ENCODE measurements around the gene GOLGA1. TPM values are rescaled to one million over a fixed set of nuclear protein-coding genes. Genes with fewer than 3 reads are reported as not detected.
"Not testable (repeated sequence)": the region's sequence is repeated elsewhere in the genome, so short reads cannot be mapped to it uniquely, and the experiment has no call there.

The GOLGA1 gene
- 12.0 TPM for polyA plus RNA-seq (ENCODE audit: insufficient read length)

GRCh38 chr9:124940894-124941678, at the start of gene GOLGA1:
GOLGA1 (minus strand) TSS chr9:124941083; CDS start chr9:124938711, 2,372 bp downstream.
- peak; percentile 97 for DNase-seq

- DNase-seq: no peak
Measured at GRCh38 chr9:124983698-124984097, 42.8 kb upstream of the GOLGA1 start.

- no peak for DNase-seq
Measured at GRCh38 chr9:124980431-124980830, 39.5 kb upstream of the GOLGA1 start.

- DNase-seq: no peak
Measured at GRCh38 chr9:124975131-124975530, 34.2 kb upstream of the GOLGA1 start.

GRCh38 chr9:124973807-124974206, 32.9 kb upstream of the GOLGA1 start:
- DNase-seq: no peak

GRCh38 chr9:124972241-124972770, 31.4 kb upstream of the GOLGA1 start:
- no peak for DNase-seq

- DNase-seq: no peak
Measured at GRCh38 chr9:124969401-124969800, 28.5 kb upstream of the GOLGA1 start.

- DNase-seq: no peak
Measured at GRCh38 chr9:124968238-124968637, 27.4 kb upstream of the GOLGA1 start.

- DNase-seq: not testable (repeated sequence)
Measured at GRCh38 chr9:124965775-124966568, 25.1 kb upstream of the GOLGA1 start.

GRCh38 chr9:124964604-124965003, 23.7 kb upstream of the GOLGA1 start:
- DNase-seq: no peak

GRCh38 chr9:124964056-124964455, 23.2 kb upstream of the GOLGA1 start:
- no peak for DNase-seq

- no peak for DNase-seq
Measured at GRCh38 chr9:124960409-124960752, 19.5 kb upstream of the GOLGA1 start.

- not testable (repeated sequence) for DNase-seq
Measured at GRCh38 chr9:124959671-124960408, 19.0 kb upstream of the GOLGA1 start.

GRCh38 chr9:124954255-124954654, 13.4 kb upstream of the GOLGA1 start:
- DNase-seq: no peak

GRCh38 chr9:124950050-124950718, 9.3 kb upstream of the GOLGA1 start:
- no peak for DNase-seq

- no peak for DNase-seq
Measured at GRCh38 chr9:124949387-124949786, 8.5 kb upstream of the GOLGA1 start.

- DNase-seq: no peak
Measured at GRCh38 chr9:124947727-124948391, 7.0 kb upstream of the GOLGA1 start.

GRCh38 chr9:124946167-124946566, 5.3 kb upstream of the GOLGA1 start:
- DNase-seq: no peak

- peak; percentile 50 for DNase-seq
Measured at GRCh38 chr9:124941679-124942561, 1.0 kb upstream of the GOLGA1 start.

GRCh38 chr9:124940521-124940893, 376 bp downstream of the GOLGA1 start:
- DNase-seq: no peak

- no peak for DNase-seq
Measured at GRCh38 chr9:124939944-124940343, 939 bp downstream of the GOLGA1 start.
